ENCODE data around the gene KANSL1. TPM values are rescaled to one million over a fixed set of nuclear protein-coding genes. Genes with fewer than 3 reads are reported as not detected.

The KANSL1 gene
- total RNA-seq, 1 donor from 2014 or later, result 122 TPM

DNA sequence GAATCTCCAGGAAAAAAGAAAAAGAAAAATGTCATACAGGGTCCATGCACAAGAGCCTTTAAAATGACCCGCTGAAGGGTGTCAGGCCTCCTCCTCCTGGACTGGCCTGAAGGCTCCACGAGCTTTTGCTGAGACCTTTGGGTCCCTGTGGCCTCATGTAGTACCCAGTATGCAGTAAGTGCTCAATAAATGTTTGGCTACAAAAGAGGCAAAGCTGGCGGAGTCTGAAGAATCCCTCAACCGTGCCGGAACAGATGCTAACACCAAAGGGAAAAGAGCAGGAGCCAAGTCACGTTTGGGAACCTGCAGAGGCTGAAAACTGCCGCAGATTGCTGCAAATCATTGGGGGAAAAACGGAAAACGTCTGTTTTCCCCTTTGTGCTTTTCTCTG lies 193.3 kb downstream of the KANSL1 start:
- TF ChIP-seq POLR2AphosphoS5 (IDR thresholded peaks at IDR 0.05; ENCODE audit: insufficient read depth in 1 of 2, low read depth in 1 of 2), result no peak
- TF ChIP-seq POLR2A (IDR thresholded peaks at IDR 0.05), result no peak
- no peak for TF ChIP-seq CTCF (IDR thresholded peaks at IDR 0.05)
- H3K27me3 ChIP-seq, result no peaks in the 10 kb centered on the region
- intact Hi-C loops (cut with DNase I), result loop anchor here (5.0 kb wide), 1 partner anchor 212 kb away; no protein-coding TSS in a partner anchor
- H3K4me1 ChIP-seq, result peaks cover 8% of the 10 kb centered on the region
- no peak overlapping the region for H3K27ac ChIP-seq
- no peak overlapping the region for H3K4me3 ChIP-seq
- no peaks in the 10 kb centered on the region for H3K9me3 ChIP-seq
- no peak for DNase-seq (ENCODE audit: extremely low spot score in 2 of 2)
- H3K36me3 ChIP-seq, result no peaks in the 10 kb centered on the region

DNA sequence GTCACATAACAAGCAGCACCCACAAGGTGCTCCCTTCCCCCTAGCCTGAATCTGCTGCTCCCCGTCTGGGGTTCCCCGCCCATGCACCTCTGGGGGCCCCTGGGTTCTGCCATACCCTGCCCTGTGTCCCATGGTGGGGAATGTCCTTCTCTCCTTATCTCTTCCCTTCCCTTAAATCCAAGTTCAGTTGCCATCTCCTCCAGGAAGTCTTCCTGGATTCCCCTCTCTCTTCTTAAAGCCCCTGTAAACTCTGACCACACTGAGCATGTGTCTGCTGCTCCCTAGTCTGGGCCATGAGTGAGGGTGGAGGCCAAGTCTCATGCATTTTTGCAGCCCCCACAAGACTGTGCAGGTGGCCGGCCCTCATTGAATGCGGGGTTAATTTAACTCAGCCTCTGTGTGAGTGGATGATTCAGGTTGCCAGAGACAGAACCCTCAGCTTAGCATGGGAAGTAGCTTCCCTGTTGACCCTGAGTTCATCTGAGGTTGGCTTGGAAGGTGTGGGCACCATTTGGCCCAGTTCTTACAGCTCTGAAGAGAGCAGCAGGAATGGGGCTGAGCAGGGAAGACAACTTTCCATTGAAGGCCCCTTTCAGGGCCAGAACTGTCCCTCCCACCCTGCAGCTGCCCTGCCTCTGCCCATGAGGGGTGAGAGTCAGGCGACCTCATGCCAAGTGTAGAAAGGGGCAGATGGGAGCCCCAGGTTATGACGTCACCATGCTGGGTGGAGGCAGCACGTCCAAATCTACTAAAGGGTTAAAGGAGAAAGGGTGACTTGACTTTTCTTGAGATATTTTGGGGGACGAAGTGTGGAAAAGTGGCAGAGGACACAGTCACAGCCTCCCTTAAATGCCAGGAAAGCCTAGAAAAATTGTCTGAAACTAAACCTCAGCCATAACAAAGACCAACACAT lies 194.0 kb downstream of the KANSL1 start, which contains the start of gene STH:
STH (plus strand) TSS at position 264 of the 913 bp plus-strand sequence; CDS start at position 294, 30 bp downstream.
- DNase-seq (ENCODE audit: extremely low spot score in 2 of 2), result no peak
- Histone ChIP-seq H3K4me1 (peaks cover 5% of the 10 kb centered on the region), H3K9me3 (no peaks in the 10 kb centered on the region), H3K36me3 (no peaks in the 10 kb centered on the region), H3K27ac (no peak within 1 kb of the TSS), H3K27me3 (no peaks in the 10 kb centered on the region), H3K4me3 (no peak within 1 kb of the TSS)
- intact Hi-C loops (cut with DNase I), result no loop called here
- TF ChIP-seq POLR2A (IDR thresholded peaks at IDR 0.05), result no peak
- TF ChIP-seq CTCF (IDR thresholded peaks at IDR 0.05), result no peak
- TF ChIP-seq POLR2AphosphoS5 (IDR thresholded peaks at IDR 0.05; ENCODE audit: insufficient read depth in 1 of 2, low read depth in 1 of 2), result no peak

GRCh38 chr17:45997624-45998023 lies 195.6 kb downstream of the KANSL1 start:
- H3K27me3 ChIP-seq, result no peaks in the 10 kb centered on the region
- H3K9me3 ChIP-seq, result no peaks in the 10 kb centered on the region
- TF ChIP-seq CTCF (IDR thresholded peaks at IDR 0.05) (no peak), POLR2AphosphoS5 (IDR thresholded peaks at IDR 0.05; ENCODE audit: insufficient read depth in 1 of 2, low read depth in 1 of 2) (no peak), POLR2A (IDR thresholded peaks at IDR 0.05) (no peak)
- no peak overlapping the region for H3K27ac ChIP-seq
- H3K4me3 ChIP-seq, result no peak overlapping the region
- no peaks in the 10 kb centered on the region for H3K4me1 ChIP-seq
- no peaks in the 10 kb centered on the region for H3K36me3 ChIP-seq
- no peak for DNase-seq (ENCODE audit: extremely low spot score in 2 of 2)
- intact Hi-C loops (cut with DNase I), result no loop called here

GRCh38 chr17:45997166-45997565 lies 196.1 kb downstream of the KANSL1 start:
- Histone ChIP-seq H3K27ac (no peak overlapping the region), H3K4me1 (no peaks in the 10 kb centered on the region), H3K9me3 (no peaks in the 10 kb centered on the region), H3K36me3 (no peaks in the 10 kb centered on the region), H3K4me3 (no peak overlapping the region), H3K27me3 (no peaks in the 10 kb centered on the region)
- intact Hi-C loops (cut with DNase I), result no loop called here
- DNase-seq (ENCODE audit: extremely low spot score in 2 of 2), result no peak
- TF ChIP-seq CTCF (IDR thresholded peaks at IDR 0.05) (no peak), POLR2A (IDR thresholded peaks at IDR 0.05) (no peak), POLR2AphosphoS5 (IDR thresholded peaks at IDR 0.05; ENCODE audit: insufficient read depth in 1 of 2, low read depth in 1 of 2) (no peak)

All from vagina (tissue), 2 donors.